GM21786 (cell line): Measurements from ENCODE around the gene UNG.
"Not testable (repeated sequence)": the region's sequence is repeated elsewhere in the genome, so short reads cannot be mapped to it uniquely, and the experiment has no call there.

Experiments
- ATAC-seq: cut with Tn5 transposase; IDR thresholded peaks from one replicate; pipeline ENCODE4 v1.9.1; 2021; ENCODE audit not compliant: unreplicated experiment

Gene UNG

GRCh38 chr12:109097435-109098182, at the start of gene UNG:
Gene UNG (plus strand): TSS chr12:109097597. CDS start chr12:109097680, 83 bp downstream.
- ATAC-seq: peak; percentile 92

GRCh38 chr12:109048706-109049105, 48.7 kb upstream of the UNG start:
- not testable (repeated sequence) for ATAC-seq

GRCh38 chr12:109049794-109050193, 47.6 kb upstream of the UNG start:
- not testable (repeated sequence) for ATAC-seq

- ATAC-seq: peak; percentile 8
Observed at GRCh38 chr12:109052097-109052413, 45.3 kb upstream of the UNG start.

- peak; percentile 67 for ATAC-seq
Observed at GRCh38 chr12:109052414-109053323, 44.7 kb upstream of the UNG start, which contains the start of gene USP30. Gene USP30 (plus strand): TSS chr12:109052576. CDS start chr12:109052679, 103 bp downstream.

GRCh38 chr12:109053382-109054123, 43.8 kb upstream of the UNG start:
- ATAC-seq: peak; percentile 50

- ATAC-seq: not testable (repeated sequence)
Observed at GRCh38 chr12:109054124-109054513, 43.3 kb upstream of the UNG start.

GRCh38 chr12:109054520-109054919, 42.9 kb upstream of the UNG start:
- no peak for ATAC-seq

- ATAC-seq: no peak
Observed at GRCh38 chr12:109056891-109057290, 40.5 kb upstream of the UNG start.

- no peak for ATAC-seq
Observed at GRCh38 chr12:109057376-109057775, 40.0 kb upstream of the UNG start.

- no peak for ATAC-seq
Observed at GRCh38 chr12:109058773-109059172, 38.6 kb upstream of the UNG start.

- no peak for ATAC-seq
Observed at GRCh38 chr12:109064143-109064542, 33.3 kb upstream of the UNG start.

GRCh38 chr12:109065154-109065852, 32.1 kb upstream of the UNG start:
- ATAC-seq: no peak

- ATAC-seq: no peak
Observed at GRCh38 chr12:109065853-109066193, 31.6 kb upstream of the UNG start.

- ATAC-seq: no peak
Observed at GRCh38 chr12:109069307-109070271, 27.8 kb upstream of the UNG start.

GRCh38 chr12:109074866-109075265, 22.5 kb upstream of the UNG start:
- no peak for ATAC-seq

GRCh38 chr12:109082751-109083150, 14.6 kb upstream of the UNG start:
- no peak for ATAC-seq

GRCh38 chr12:109084425-109084824, 13.0 kb upstream of the UNG start:
- no peak for ATAC-seq

- no peak for ATAC-seq
Observed at GRCh38 chr12:109085590-109085989, 11.8 kb upstream of the UNG start.

- ATAC-seq: no peak
Observed at GRCh38 chr12:109087250-109087649, 10.1 kb upstream of the UNG start.
